Amygdala (tissue), 56 donors: Measurements from ENCODE around the gene PIGZ.
A peak's percentile ranks its signal among the peaks of the same experiment; 100 is the strongest.
"Not testable (repeated sequence)": the region's sequence is repeated elsewhere in the genome, so short reads cannot be mapped to it uniquely, and the experiment has no call there.

Experiments
- DNase-seq, 56 donors: peaks; one replicate each; lab custom pipeline; 2025; lab: John Stamatoyannopoulos, UW

Gene PIGZ

DNA sequence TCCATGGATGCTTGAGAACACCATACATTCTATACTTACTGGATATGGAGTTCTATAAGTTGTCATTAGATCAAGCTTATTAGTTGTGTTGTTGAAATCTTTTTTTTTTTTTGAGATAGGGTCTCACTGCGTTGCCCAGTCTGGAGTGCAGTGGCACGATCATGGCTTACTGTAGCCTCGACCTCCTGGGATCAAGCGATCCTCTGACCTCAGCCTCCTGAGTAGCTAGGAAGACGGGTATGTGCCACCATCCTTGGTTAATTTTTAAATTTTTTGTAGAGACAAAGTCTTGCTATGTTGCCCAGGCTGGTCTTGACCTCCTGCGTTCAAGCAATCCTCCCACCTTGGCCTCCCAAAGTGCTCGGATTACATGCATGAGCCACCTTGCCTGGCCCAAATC, 13.8 kb downstream of the PIGZ start:
- no peak for DNase-seq

DNA sequence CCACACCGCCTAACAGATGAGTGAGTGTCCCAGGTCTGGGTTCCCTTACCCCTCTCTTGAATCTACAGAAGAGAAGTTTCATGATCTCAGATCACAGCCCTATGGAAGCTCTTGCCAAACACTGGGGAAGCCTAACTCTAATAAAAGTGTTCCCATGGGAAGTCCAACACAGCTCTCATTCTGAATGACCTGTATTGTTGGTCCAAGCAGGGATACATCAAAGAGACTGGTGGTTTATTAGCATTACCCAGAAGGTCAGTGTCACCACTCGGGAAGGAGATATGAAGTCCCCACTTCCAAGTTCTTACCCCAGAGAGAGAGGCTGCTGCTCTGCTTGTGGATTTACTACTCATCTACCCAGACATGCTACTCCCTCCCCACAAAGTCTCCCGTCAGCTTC, 17.3 kb downstream of the PIGZ start:
- DNase-seq = no peak

DNA sequence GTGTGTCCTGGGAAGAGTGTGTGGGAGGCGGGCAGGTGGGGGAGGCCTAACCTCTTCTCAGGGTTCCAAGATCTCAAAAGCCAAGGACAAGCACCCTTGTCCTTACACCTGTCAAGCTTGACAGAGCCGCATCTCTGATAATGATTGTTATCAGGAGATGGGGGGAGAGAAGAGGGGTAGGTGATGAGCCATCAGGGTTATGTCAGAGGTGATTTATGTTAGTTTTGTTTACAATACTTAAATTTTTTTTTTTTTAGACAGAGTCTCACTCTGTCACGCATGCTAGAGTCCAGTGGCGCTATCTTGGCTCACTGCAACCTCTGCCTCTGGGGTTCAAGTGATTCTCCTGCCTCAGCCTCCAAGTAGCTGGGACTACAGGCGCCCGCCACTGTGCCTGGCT, 18.9 kb downstream of the PIGZ start:
- no peak for DNase-seq

DNA sequence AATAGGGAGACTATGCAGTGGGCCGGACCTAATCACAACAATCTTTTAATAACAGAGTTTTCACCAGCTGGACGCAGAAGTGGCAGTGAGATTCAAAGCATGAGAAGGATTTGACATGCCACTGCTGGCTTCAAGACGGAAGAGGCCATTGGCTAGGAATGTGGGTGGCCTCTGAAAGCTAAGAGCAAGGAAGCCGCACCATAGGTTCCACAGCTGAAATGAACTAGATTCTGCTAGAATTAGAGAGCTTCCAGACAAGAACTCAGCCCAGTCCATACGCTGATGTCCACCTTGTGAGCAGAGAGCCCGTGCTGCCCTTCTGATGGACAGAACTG, 19.4 kb downstream of the PIGZ start:
- no peak for DNase-seq

DNA sequence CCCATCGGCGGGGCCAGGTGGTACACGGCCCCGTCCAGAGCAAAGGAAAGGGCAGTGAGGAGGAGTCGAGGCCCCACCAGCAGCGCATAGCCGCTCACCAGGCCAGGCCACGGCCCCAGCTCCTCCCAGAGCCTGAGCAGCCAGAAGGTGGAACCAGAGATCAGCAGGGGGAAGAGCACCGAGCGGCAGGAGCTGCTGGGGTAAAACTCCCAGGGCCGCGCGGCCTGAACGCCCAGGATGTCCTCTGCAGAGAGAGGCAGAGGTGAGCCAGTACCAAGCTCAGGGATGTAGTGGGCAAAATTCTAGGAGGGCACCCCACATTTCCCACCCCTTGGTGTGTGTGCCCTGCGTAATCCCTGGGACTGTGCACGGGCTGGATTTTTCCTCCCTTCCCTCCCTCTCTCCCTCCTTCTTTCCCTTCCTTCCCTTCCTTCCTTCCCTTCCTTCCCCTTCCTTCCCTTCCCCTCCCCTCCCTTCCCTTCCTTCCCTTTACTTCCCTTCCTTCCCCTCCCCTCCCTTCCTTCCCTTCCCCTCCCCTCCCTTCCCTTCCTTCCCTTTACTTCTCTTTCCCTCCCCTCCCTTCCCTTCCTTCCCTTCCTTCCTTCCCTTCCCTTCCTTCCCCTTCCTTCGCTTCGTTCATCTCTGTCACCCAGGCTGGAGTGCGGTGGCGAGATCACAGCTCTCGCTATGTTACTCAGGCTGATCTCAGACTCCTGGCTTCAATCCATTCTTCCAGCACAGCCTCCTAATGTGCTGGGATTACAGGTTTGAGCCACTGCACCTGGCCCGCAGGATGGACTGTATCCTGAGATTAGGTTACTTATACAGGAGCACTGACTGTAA, 20.0 kb downstream of the PIGZ start:
- DNase-seq = no peak

DNA sequence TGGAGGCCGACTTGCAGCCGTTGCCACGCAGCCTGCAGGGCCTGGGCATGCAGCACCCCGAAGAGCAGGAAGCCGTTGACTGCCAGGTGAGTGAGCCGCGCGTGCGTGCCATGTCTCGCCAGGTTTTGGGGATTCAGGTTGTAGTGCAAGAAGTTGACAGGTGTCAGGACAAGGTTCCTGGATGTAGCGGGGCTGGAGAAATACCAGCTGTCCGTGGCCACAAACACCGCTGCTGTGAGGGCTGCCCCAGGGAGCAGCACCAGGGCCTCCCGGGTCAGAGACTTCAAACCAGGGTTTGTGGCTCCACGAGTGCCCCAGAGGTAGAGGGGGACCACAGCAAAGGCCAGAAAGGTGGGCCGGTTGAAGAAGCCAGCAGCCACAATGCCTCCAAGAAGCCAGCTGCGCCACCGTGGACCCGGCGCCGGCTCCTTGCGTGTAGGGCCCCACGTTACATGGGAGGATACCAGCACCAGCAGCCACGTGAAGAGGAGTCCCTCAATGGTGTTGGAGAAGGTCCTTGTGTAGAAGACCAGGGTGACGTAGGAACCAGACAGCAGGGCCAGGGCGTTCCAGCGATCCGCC, 20.7 kb downstream of the PIGZ start:
- DNase-seq = no peak

DNA sequence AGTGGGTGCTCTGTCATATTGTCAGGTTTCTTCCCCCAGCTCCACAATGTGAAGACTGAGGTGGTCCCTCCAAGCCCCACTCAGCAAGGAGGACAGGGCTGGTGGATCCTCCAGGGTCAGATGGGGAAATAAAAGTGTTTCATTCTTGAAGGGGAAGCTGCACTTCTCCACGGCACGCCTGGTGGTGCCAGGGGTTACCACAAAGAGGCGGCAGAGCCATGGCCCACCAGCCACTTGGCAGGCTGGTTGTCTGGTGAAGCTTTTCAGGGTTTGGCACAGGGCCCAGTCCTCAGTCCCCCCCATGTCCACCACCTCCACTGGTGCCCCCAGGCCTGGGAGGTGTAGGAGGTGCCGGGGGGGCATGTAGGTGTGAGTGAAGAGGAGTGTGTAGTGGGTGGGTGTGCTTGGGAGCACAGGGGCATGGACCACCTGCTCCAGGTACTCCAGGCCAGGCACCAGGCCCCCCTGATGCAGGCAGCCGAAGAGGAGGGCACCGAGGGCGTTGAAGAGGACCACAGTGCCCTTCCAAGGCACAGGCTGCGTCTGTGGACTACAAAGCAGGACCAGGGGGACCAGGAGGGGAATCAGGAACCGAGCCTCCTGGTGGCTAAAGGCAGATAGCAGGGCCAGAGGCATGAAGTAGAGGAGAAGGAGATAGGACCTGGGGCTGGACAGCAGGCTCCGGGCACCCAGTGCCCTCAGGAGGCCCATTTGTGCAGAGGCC, 21.3 kb downstream of the PIGZ start:
- no peak for DNase-seq

DNA sequence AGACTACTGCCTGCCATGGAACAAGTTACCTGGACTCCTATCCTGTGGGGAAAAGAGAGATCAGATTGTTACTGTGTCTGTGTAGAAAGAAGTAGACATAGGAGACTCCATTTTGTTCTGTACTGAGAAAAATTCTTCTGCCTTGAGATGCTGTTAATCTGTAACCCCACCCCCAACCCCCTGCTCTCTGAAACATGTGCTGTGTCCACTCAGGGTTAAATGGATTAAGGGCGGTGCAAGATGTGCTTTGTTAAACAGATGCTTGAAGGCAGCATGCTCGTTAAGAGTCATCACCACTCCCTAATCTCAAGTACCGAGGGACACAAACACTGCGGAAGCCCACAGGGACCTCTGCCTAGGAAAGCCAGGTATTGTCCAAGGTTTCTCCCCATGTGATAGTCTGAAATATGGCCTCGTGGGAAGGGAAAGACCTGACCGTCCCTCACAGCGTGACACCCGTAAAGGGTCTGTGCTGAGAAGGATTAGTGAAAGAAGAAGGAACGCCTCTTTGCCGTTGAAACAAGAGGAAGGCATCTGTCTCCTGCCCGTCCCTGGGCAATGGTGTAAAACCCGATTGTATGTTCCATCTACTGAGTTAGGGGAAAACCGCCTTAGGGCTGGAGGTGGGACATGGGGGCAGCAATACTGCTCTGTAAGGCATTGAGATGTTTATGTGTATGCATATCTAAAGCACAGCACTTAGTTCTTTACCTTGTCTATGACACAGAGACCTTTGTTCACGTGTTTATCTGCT, 24.4 kb downstream of the PIGZ start:
- DNase-seq = not testable (repeated sequence)

DNA sequence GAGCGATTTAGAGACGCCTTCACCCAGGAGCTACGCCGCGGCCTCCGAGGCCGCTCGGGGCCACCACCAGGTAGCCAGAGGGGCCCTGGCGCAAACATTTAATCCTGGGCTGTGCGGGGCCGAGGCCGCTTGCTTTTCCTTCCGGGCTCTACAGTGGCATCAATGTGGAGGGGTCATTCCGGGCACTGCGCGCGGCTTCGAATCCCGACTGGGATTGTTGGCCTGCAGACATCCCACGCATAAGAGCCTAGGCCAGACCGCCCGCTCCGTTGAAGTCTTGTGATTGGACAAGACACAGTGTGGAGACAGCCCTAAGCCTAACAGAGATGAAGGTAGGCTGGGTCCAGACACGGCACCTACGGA, 25.7 kb downstream of the PIGZ start:
- DNase-seq = peak in 9 of 56 donors; percentile 11 to 51 (median 27)

DNA sequence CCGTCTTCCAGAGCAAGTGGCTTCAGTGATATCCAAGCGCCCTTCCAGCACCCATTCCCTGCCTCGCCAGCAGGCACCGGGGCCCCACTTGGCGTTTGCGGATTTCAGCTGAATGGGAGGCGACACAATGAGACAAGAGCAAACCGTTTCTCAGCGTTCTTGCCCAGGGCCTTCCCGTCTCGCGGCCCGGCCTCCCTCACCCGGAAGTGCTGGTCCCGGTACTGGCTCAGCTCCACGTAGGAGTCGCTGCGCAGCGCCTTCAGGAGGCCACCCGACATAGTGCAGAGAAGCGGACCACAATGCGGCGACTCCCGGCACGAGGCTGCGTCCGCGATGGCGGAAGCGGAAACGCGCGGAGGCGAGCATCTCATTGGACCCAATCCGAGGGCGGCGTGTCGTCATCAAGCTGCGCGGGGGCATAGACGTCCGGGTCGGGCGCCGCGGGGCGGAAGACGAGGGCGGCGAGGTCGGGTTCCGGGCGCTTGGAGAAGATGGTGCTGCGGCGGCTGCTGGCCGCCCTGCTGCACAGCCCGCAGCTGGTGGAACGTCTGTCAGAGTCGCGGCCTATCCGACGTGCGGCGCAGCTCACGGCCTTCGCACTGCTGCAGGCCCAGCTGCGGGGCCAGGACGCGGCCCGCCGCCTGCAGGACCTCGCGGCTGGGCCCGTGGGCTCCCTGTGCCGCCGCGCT, 26.3 kb downstream of the PIGZ start, which contains the start of gene NCBP2:
Gene NCBP2, minus strand, starts transcription at position 303 of the 689 bp plus-strand sequence. Its CDS starts 25 bp downstream, at position 278.
- DNase-seq = peak; percentile 84 to 99 (median 94)

DNA sequence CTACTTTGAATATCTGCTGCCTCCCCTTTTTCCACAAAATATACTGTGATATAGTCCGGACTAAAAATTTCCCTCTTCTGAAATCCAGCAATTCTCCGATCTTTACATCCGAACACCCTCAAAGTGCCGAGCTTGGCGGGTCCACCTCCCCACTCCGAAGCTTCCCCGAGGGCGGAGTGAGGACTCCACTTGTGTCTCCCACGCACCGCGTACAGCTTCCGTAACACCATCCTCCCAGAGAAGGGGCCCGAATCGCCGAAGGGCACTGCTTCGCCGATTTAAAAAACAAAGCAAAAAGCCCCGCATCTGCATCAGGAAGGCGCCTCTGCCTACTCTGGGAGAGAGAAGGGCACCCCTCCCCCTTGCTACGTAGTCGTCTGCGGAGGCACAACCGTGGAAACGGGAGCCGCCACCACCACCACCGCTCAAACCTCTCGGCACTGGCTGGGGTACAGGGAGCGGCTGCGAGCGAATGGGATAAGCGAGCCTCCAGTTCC, 26.9 kb downstream of the PIGZ start:
- DNase-seq = peak in 23 of 56 donors; percentile 38 to 75 (median 62)

DNA sequence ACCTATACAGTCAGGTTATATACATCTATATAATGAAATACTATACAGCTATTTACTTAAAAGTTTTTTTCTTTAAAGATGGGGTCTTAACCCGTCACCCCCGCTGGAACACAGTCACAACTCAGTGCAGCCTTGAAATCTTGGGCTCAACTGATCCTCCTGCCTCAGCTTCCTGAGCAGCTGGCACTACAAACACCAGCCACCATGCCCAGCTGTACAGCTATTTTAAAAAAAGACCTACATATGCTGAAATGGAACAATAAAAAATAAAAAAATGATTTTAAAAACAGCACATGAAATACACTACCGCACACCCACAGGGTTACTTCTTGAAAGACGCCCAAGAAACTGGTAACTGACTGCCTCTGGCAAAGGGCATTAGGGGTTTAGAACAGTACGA, 30.1 kb downstream of the PIGZ start:
- no peak for DNase-seq

DNA sequence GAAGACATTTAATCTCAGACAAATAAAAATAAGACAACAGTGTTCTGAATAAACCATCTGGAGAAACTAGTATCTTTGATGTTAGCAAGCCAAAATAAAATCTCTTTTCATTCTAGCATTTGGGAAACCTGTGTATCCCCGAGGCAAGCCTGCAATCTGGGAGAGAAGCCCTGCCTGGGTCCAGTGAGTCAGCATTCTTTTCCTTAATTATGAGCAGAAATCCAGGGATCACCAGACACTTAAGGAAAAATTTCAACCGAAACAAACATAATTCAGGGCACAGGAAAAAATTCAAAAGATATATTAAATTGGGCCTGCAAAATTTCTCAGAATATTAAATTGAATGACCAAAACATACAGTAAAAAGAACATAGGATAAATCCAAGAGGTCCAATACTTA, 30.5 kb downstream of the PIGZ start:
- no peak for DNase-seq

DNA sequence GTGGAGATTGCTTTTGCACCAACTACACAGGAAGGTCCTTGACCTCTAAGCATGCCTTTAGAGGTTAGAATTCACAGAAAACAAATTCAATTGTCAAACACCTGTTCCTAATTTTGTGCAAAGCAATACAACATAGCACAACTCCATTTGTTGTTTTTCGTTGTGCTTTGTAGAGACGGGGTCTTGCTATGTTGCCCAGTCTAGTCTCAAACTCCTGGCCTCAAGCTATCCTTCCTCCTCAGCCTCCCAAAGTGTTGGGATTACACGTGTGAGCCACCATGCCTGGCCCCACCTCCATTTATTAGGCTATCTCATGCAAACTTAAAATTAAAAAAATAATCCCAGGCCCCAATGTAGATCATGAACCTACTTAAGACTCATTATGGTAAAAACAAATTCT, 32.3 kb downstream of the PIGZ start:
- no peak for DNase-seq

DNA sequence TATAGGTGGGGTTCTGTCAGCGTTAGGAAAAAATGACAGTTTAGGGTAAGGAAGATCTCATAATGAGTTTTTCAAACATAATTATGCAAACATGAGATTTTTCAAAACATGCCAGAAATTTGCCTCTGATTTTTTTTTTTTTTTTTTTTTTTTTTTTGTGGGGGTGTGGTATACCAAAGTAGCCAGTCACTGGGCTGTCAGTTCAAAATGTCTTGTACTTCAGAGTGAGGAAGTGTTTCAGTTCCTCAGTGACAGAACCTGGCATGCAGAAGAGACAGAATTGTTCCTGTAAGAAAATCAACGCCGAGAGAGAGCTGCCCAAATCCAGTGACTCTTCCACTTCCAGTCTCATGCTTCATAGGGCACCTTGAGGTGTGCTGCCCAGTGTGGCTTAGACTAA, 36.0 kb downstream of the PIGZ start:
- no peak for DNase-seq

DNA sequence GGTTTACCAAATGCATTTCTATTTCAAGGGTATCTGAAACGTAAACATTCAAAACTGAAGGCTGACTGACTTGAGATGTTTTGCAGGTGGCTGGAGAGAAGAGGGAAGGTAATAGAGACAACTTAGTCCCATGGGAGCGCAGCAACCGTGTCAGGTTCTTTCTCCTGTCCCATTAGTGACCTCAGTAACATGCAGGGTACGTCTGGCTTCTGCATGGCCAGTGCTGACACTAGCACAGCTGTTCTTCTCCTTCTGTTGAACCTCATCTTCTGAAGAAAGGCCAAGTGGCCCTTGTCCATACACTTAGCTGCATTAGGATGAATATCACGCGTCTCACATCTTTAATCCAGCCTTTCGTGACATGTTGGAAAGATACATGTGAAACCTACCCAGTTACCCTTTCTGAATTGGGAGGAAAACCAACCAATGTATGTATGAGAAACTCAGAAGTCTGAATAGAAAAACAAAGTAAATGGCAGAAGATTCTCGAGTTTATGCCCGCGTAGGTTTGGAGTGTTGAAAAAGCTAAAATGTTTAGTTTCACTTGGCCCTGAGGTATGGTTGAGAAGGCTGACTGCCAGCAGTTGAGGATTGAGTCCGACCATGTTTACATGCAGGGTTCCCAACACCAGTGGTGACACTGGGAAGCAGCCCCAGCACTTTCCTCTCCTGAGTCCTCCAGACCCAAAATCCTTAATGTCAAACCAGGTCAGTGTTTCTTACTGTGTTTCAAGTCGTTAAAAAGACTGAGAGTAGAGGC, 36.6 kb downstream of the PIGZ start:
- DNase-seq = no peak

DNA sequence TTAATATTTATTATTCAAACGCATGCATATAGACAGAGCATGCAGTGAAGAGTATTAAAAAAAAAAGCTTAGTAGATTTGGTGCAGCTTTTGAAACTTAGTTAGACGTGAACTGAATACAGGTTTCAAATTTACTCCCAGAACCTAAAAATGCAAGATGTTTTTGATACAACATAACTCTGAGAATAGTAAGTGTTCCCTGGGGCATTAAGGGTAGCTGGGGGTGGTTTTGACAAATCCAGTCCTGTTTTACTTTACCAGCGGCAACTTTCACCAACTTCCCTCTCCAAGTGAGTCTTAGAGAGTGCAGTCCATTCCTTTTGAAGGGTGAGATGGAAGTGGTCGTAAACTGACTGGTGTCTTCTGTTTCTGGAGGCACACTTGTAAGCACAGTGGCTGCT, 37.5 kb downstream of the PIGZ start:
- no peak for DNase-seq

DNA sequence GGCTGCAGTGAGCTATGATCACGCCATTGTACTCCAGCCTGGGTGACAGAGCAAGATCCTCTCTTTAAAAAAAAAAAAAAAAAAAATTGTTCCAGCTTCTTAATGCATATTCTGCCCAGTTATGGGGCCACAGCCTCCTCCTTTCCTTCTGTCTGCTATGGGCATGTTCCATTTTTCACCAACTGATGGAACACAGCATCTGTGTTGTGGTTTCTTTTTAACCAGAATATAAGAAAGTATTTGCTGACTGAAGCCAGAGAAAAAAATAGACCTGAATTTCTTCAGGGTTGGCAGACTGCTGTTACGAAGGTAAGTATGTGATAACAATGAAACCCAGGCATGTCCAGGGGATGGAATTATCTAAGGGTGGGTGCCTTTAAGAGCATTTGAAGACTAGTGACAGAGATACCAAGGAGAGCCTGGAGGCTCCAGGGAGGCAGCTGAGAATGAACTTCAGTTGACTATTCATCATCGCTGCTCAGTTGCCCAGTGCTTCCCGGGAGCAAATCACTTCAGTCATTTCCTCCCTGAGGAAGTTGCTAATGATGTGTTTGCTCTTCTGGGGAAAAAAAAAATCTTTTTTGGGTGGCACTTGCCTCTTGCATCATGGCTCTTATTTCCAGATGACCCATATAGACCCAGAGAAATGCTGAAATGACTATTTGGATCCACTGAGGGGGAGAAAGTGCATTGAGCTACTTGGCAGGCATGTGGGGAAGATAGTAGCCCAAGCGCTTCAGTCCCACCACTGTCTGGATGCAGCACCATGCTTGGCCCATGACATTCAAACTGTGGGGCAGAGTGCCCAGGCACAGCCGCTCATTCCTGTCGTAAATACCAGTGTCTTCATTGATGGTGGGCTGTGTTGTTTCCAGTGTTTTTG, 40.8 kb downstream of the PIGZ start:
- no peak for DNase-seq
